Colon (tissue), 2 donors: ENCODE measurements around the gene PEX11G.

Experiments
- FAIRE-seq: peaks from 2 replicates; lab custom pipeline; 2012; peaks lifted over from hg19 to GRCh38; lab: Jason Lieb, UNC
- donor health status: control.
- donor health status: control.

Gene PEX11G

DNA sequence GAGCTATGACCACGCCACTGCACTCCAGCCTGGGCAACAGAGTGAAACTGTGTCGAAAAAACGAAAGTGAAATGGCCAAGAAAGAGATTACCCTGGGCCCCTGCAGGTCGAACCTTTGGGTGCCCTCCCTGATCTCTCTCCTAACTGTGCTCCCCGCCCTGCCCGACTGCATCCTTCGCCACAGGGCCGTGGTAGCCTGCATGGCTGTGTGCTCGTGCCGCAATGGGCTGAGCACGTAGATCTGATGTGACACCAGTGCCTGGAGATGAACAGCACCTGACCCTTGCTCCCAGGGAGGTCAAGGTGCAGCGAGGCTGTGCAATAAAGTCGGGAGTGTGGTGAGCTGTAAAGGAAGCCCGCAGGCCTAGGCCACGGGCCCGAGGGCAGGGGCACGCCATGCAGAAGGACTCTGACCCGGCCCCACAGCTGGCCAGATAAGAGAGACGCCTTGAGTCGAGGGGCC, 60.2 kb downstream of the PEX11G start:
- FAIRE-seq = no peak

DNA sequence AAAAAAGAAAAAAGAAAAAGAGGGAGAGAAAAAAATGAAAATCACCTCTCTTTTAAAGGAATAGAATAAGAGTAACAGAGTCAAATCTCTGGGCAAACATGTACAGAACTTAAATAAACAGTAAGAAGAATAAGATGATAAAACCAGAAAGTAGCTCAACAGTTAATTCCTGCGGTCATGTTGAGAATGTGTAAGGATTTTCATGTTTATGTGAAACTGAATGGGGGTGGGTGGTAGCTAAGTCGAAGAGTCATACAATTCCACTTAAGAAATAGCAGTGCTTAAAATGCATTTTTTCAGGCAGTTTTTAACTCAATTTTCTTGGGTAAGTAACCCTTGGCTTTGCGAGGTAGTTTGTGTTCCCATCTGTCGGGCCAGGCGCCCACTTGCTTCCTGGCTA, 60.9 kb downstream of the PEX11G start:
- FAIRE-seq = no peak

DNA sequence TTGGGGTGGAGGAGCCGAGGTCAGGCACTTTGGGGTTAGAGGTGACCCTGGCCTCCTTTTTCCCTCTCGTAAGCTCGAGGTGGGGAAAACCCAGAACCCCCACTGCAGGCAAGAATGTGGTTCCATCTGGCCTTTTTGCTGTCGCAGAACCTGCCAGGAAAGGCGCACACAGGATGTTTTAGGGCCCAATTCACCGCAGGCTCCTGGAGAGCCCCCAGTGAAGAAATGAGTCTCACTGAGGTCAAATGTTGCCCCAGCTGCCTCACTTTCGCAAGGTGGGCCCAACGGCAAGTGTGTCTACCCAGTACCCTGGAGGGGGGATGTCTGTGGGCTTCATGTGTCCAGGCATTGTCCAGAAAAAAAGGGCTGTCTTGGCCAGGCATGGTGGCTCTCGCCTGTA, 61.8 kb downstream of the PEX11G start:
- FAIRE-seq = no peak
